ENCODE results near the gene NEO1. TPM values are rescaled to one million over a fixed set of nuclear protein-coding genes. Genes with fewer than 3 reads are reported as not detected.
"Not testable (repeated sequence)": the region's sequence is repeated elsewhere in the genome, so short reads cannot be mapped to it uniquely, and the experiment has no call there.

The NEO1 gene
- total RNA-seq, 1 donor from 2014 or later = 18.5 TPM

DNA sequence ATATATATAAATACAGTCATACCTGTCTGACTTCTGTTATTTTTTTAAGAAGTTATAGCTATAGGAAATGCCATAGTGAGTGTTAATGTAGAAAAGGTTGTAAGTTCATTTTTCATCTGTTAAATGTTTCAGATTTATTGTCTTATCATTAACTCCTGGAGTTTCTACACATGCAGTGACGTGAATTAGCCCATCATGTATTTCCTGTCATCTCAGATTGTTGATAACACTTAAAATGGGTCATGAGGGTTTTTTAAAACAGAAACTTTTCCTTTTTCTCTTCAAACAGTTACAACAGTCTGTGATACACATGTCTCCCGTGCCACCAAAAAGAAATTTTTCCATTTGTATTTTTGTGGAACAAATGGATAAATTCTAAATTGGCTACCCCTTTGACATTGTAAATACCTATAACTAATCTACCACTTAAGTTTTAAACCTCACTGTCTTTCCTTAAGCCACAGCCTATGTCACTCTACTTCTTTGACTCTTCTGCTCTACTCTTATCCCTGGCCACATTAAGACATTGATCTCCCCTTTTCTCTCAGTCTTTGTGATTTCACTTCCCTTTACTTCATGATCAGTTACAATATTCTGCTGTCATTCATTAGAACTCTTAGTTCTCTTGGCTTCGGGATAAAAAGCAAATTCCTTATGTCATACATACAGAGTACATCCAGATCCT is 89.1 kb downstream of the NEO1 start:
- DNase-seq (ENCODE audit: low spot score) = peak; percentile 39

DNA sequence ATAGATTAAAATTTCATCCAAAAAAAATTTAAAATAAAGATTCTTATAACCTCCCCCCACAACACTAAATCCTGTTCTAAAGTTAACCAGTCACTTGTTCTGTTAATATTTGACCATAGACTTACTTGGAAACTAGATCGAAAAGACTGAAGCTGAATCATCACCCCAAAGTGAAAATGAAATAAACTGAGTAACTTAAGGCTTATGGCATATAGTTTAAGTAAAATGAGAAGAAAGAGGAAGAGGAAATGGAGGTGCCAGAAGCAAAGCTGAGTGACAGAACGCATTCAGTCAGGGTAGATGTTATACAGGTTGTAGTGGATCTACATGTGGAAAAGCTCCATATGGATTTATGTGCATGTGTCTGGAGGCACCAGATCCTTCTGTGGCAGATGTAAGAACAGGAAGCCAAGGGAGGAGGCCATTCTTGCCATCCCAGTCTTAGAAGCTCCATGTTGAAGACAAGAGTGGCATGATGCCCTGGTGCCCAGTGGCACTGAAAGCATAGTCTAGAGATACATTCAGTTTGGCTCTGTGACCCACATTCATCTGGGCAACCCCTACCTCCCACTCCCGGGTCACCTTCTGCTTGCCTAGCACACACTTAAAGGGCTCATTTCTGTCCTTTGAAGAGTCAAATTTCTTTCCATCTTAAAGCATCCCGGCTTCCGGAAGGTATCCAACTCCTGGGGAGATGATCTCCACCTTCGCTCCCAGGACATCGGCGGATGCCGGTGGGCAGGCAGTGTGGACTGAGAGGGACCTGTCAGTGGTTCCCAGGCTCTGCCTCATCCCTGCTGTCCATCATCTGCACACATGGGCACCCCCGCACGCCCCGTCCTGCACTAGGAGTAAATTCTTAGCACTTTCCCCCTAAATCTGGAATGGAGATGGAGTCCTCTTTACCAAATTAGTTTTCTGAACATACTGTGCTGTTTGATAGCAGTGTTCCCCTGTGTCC is 90.8 kb downstream of the NEO1 start:
- DNase-seq (ENCODE audit: low spot score) = no peak

DNA sequence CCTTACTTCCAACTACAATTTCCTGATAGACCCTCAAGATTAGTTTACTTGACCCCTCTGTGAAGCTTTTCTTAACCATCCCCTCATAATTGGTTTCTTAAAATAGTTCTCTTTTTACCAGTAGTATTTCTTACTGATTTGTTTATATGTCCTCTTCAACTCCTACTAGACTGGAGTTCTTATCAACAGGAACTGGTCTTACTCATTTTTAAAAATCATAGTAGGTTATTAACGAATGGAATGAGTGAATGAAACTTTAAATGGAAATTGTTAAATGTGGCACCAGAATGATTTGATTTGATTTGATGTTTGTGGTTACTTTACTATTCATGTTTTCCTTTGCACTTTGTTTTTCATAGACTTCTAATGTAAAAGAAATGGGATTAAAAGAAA is 91.5 kb downstream of the NEO1 start:
- no peak for DNase-seq (ENCODE audit: low spot score)

DNA sequence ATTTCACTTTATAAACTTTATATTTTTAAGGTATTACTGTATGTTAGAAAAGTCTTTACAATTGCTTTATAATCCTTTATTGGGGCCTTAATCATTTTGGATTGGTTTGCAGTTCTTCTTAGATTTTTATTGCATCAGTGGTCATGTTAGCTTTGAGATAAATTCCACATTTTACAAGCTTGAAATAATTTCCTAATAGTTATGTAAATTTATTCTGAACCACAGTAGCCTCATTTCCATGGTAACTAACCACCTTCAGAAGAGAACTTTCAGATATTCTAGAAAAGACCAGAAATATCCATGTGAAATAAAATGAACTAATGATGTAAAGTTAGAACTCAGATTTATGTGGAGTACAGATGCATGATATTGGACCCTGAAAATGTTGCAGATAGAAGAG is 94.2 kb downstream of the NEO1 start:
- no peak for DNase-seq (ENCODE audit: low spot score)

DNA sequence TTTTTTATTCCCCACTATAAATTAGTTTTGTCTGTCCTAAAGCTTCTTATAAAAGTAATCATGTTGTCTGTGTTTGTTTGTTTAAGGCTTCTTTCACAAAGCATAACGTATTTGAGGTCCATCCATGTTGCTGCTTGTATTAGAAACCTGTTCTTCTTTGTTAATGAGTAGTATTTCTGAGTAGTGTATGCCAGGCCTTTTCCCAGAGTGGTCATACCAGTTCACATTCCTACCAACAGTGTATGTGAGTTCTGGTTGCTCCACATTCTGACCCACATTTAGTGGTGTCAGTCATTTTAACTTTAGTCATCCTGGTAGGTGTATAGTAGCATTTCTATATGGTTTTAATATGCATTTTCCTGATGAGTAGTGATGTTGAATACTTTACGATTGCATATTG is 98.6 kb downstream of the NEO1 start:
- no peak for DNase-seq (ENCODE audit: low spot score)

DNA sequence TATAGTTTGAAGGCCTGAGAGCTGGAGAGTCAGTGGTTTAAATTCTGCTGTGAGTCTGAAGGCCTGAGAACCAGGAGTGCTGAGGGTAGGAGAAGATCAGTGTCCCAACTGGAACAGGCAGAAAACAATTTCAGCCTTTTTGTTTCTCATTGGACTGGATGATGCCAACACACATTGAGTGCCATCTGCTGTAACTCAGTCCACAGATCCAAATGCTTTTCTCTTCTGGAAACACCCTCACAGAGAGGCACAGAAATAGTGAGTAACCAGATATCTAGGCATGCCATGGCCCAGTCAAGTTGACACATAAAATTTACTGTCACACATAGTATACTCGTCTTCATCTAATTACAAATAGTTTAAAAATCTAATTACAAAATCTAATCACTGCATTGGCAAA is 100.8 kb downstream of the NEO1 start:
- DNase-seq (ENCODE audit: low spot score) = no peak

DNA sequence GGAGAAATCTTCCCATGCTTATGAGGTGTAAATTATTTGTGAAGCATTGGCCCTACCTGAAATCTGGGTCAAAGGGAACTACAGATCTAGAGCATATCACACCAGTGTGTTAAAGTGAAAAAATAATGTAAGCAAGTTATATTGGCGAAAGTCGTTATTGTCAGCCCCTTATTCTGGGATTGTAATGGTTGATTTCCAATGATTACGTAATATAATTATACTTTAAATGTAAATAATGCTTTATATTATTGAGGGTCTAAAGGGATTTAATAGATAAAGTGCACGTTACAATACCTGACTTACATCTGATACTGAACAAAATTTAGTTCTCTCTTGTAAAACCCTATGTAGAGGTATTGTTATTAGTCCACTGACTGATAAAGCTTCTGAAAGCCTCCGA is 101.2 kb downstream of the NEO1 start:
- DNase-seq (ENCODE audit: low spot score) = no peak

DNA sequence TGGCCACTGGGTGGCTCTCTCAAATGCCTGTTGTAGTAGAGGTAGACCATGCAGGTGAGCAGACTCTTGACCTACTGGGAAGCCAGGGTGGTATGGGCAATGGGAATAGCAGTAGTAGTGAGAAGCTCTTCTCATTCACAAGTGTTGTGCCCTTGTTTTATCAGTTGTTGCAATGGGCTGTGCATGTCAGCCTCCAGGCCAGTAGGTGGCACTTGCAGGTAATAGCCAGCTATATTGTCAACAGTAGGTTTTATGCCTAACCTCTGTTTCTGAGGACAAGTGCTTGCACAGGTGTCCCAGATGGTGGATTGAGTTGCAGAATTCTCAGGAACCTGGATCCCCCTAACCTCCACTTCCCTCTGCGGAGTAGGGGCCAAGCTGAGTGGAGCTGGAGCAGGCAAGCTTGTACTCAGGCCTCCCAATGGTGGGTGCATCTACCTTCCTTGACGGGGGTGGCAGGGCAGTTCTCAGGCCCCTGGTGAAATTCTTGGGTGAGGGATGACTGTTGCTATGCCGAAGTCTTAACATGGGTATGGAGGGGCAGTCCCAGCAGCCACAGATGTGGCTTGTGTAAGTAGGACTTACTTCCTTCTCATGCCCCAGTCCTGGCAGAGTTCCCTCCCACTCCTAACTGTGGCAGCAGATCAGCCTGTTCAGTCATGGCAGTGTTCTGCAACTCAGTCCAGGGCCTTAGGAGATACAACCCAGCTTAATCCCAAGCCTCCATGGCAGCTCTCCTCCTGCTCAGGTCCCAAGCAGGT is 104.3 kb downstream of the NEO1 start:
- no peak for DNase-seq (ENCODE audit: low spot score)

DNA sequence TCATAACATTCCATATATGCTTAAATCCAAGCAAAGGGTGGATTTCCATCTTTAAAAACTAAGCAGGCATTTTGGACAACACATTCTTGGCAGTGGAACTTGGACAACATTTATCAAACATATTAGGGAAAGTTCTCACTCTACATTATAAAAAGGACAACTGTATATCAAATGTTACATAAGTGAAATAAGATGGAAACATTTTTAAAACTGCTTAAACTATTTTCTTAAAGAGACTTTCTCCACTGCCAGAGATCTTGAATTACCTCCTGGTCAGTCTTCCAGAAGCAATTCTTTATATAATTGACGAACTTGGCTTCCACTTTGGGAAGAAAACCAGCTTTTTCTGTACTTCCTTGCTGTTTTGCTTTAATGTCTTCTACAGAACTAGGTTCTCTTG is 109.3 kb downstream of the NEO1 start:
- peak; percentile 52 for DNase-seq (ENCODE audit: low spot score)

DNA sequence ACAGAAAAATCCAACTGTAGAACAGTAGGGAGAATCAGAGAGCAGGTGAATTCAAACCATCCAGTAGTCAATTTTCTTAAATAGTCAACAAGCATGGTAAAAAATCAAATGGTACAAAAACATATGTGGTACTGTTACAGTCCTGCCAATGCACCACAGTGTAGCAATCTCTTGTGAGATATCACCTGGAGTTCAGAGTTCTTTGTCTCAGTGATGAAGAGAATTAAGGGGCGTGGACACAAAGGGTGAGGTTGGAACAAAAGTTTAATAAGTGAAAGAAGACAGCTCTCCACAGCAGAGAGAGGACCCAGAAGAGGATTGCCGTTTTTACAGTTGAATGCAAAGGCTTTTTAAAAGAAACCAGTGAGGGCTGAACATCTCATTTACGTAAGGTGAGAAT is 113.2 kb downstream of the NEO1 start:
- DNase-seq (ENCODE audit: low spot score) = no peak

DNA sequence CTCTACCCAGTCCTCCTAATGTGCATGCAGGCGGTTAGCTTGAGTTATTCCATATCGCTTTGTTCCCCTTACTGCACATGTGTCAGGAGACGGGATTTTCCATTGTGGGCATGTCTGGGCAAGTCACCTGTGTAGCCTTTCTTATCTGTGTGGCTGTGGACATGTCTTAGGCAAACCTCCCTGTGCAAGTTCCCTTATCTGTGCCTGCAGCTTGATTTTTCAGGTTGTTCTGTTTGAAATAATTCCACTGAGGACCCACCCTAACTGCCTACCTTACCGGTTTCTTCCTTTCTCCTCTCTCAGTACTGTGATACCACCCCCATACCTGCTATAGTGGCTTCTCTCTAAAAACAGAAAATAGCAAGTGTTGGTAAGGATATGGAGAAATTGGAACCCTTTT is 113.6 kb downstream of the NEO1 start:
- no peak for DNase-seq (ENCODE audit: low spot score)

DNA sequence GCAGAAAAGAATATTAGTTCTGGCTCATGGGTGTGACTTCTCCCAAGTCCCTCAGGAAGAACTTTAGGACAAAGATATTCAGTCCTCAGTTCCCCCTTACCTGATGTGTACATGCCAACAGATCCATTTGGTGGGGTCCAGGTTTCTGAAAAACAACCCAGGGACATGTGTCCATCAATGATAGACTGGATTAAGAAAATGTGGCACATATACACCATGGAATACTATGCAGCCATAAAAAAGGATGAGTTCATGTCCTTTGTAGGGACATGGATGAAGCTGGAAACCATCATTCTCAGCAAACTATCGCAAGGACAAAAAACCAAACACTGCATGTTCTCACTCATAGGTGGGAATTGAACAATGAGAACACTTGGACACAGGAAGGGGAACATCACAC is 114.4 kb downstream of the NEO1 start:
- DNase-seq (ENCODE audit: low spot score) = not testable (repeated sequence)

DNA sequence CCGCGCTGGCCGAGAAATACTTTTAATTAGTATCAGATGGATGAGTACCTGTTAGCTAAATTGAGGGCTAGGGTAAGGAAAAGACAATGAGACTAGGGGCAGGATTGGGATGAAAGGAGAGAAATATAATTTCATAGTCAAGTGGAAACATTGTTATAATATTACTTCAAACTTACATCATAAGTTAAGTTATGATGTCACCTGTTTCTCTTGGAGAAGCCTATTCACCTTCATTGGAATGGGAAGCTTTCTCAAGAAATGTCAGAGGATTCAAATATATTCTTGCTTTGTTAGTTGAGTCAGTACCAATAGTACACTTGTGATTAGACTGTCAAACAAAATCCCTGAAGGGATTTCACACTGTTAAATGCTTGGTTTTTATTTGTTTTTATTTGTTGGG is 116.2 kb downstream of the NEO1 start:
- no peak for DNase-seq (ENCODE audit: low spot score)

DNA sequence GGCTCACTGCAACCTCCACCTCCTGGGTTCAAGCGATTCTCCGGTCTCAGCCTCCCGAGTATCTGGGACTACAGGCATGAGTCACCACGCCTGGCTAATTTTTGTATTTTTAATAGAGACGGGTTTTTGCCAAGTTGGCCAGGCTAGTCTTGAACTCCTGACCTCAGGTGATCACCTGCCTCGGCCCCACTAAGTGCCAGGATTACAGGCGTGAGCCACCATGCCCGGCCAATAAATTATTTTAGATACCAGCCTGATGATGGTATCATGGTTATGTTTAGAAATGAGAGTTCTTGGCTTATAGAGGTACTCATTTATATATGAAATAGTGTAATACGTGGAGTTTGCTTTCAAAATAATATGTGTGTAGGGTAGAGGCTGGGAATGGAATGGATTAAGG is 119.4 kb downstream of the NEO1 start:
- DNase-seq (ENCODE audit: low spot score) = no peak

DNA sequence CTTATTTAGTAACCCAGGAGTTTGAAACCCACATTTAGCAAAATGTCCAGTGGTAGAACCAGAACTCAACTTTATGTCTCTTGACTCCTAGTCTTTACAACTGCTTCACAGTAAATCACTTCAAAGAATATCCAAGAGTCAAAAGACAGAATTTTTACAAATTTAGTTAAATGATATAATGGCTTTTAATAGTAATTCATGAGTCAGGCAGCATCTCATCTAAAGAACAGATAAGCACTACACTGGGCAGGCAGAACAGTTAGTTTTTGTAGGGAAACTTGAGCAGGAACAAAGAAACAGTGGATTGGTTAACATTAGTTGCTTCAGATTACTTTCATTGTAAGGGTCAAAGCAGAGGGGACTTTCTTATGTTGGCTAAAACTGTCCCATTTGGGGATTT is 120.2 kb downstream of the NEO1 start:
- DNase-seq (ENCODE audit: low spot score) = no peak

DNA sequence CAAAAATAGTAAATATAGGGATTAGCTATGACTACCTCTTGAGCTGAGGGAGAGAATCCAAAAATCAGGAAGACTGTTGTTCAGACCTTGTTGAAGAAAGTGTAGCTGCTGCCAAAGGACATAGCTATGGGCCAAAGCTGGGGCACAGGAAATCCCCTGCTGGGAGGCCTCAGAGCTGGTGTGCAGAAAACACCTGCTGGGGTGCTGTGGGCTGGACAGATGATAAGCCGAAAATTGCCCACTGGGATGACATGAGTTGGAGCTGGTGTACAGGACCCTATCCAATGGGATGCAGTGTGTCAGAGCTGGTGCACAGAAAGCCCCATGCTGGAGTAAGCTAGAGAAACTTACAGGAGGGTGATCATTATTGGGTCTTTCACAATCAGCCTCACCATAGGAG is 121.9 kb downstream of the NEO1 start:
- no peak for DNase-seq (ENCODE audit: low spot score)

DNA sequence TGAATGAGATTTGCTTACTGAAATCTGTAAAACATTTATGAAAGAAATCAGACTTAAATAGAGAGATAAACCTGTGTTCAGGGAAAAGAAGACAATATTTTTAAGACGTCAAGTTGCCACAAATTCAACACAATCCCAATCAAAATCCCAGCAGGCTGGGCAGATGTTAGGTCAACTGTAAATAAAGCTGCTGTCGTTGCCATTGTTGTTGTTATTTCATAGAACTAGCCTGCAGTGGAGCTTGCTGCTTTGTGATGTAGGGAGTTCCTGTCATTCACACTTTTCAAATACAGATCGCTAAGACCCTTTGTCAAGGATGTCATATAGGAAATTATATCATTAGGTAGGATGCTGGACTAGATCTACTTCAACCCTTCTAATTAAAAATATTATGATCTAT is 123.1 kb downstream of the NEO1 start:
- DNase-seq (ENCODE audit: low spot score) = no peak

DNA sequence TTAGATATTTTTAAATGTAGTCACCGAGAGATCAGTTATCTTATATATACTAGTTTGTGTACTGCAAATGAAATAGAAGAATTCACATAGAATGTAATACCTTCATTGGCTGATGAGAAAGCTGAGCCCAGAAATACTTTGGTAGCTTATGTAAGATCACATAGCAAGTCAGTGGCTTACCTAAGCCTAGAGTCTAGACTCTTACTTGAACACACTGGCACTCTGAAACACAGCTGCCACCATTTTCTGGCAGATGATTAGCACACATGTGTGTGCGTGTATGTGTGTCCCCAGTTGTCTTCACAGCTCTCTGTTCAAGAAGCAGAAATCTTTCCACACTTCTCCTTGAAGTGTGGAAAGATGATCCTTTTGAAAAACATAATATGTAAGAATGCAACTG is 124.3 kb downstream of the NEO1 start:
- no peak for DNase-seq (ENCODE audit: low spot score)

DNA sequence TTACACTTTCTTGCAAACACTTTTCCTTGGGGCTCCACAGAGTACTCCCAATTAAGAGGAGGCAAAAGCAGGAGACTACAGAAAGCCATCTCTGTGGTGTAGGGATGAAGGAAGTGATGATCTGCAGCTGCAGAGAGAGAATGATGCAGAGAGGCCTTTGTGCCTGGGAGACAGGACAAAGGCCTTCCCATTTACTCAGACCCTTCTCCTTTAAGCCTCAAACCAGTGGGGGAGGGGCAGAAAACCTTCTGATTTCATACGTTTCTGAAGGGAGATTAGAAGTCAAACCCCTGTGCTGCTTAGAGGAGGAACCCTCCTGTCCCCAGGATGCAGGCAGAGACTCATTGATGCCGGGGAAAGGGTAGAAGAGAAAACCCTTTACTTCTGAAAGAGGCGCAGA is 130.8 kb downstream of the NEO1 start:
- no peak for DNase-seq (ENCODE audit: low spot score)

DNA sequence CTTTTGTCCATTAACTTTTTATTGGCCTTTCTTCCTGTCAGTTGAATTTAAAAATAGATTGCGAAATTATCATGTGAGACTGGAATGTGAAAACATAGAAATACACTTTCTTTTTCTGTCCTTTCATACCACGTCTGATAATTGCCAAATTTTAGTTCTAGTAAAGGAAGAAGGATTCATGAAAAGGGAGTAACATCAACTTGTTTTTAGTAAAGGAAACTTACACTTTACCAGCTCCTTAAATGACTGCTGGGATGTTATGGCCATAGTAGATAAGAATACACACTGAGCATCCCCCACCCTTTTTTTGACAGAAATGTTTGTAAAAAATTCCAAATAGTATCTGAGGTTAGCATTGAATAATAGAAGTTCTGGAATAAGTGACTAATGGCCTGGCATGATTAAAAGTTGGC is 137.9 kb downstream of the NEO1 start:
- no peak for DNase-seq (ENCODE audit: low spot score)

DNA sequence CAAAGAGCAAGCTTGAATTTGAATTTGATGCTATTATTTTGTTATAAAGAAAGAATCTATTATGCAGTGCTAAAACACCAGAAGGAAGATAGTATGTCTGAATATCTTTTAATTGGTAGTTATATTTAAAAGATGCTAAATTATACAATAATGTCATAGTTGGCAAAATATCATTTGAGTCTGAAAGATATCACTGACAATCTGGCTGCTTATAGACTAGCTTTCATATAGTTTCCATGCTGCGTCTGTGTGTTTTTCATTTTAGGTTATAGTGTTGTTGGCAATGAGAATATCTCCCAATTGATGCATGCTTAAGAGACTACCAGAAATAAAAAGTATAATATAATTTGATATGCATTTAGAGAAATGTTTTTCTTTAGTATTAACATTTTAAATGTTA is 142.9 kb downstream of the NEO1 start:
- DNase-seq (ENCODE audit: low spot score) = no peak

DNA sequence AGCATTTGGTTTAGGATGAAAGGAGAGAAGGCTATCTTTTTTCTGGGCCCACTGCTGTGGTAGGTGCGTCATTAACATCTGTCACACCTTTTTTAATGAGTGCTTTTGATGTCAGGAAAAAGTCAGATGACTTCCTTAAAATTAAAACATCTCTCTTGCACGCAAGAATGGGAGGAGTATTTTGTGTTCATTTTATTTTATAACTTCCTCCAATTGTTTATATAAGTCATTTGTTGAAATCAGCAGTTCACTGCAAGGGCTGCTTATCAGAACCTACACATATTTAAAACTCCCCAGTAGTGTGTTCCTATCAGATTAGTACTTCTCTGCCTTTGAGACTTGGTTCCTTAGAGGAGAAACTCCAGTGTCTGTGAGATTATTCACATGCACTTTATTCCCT is 143.8 kb downstream of the NEO1 start:
- DNase-seq (ENCODE audit: low spot score) = peak; percentile 1
